Stimulated activated CD4-positive, alpha-beta T cell treated with anti-CD3 and anti-CD28 coated beads, Interleukin-4, amount 100 ng/mL, for 1 hour (primary cell): ENCODE results near the gene ZNF221.
"Not testable (repeated sequence)": the region's sequence is repeated elsewhere in the genome, so short reads cannot be mapped to it uniquely, and the experiment has no call there.

Experiments
- DNase-seq: peaks from one replicate; pipeline ENCODE4 v3.0.0-alpha.2; 2020

Gene ZNF221

DNA sequence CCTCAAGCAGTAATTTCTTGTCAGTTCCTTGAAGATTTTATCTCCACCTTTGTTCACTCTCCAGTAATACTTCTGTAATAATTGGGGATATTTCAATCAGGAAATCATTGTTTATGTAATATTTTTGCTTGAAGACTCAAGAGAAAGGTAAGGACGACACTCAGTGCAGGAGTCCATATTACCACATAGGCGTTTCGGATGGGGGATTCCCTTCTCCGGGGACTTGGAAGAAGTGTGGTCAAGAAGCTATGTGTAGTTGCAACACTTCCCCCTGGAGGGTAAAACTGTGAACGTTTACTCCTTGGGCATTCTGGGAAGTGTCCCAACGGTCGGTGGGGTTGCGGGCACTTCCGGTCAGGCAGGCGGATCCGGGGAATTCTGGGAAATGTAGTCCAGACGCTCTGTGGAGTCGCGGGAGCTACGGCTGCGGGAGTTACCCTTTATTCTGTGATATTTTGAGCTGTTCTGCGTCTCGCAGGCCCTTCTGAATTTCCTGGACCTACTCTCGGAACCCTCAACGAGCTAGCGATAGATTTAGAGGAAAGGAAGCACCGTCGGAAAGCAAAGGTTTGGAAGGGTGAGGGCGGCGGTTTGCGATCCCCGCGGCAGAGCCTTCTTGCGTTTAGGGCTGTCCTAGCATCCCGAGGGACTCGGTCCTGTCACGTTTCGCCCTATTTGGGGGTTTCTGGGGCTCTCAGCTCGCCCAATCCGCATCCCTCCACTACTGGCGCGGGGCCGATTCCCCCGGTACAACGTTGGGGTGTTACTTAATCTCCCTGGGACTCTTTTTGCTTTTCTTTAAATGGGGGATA lies at the start of gene ZNF221:
Gene ZNF221, plus strand, starts transcription at position 395 of the 812 bp plus-strand sequence. CDS start 11,499 bp downstream, outside the sequence.
- DNase-seq, result peak; percentile 51

DNA sequence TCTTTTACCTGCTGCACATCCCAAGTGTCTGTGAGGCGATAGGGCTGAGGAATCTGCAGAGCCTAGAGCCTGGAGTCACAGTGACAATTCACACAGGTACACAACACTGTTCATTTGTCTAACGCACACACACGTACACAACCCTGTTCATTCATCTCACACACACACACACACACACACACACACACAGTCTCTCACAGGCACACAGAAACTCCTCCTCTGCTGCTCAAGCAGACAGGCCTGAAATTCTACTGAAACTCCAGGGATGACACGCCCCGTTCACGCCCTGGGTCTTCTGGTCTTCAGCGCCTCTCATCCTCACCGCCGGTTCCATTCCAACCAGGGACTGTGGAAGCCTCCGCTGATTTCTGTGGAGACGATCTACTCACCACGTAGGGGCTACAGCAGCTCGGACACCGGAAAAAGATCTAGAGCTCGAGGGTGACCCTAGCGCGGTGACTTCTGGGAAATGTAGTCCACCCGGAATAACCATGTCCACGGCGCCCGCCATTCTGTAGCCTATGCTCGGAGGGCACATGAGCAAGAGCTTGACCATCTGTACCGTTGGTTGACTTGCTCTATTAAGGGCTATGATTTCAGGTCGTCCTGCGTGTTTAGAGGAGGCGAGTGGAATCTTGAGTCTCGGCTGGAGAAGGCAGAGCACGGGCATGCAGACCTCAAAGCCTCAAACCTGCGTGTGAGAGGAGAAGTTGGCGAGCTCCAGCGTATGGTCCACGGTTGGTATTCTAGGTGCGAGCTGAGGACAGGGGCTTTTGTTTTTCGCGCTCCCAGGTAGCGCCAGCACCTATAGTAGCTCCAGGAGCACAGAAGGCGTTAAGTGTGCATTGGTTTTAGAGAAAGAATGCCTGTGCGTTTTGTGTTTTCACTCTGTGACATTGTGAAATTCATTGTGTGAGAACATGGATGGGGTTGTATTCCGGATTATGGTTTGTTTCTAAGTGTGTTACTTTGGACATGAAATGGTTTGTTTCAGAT lies 49.3 kb upstream of the ZNF221 start:
- peak; percentile 71 for DNase-seq

DNA sequence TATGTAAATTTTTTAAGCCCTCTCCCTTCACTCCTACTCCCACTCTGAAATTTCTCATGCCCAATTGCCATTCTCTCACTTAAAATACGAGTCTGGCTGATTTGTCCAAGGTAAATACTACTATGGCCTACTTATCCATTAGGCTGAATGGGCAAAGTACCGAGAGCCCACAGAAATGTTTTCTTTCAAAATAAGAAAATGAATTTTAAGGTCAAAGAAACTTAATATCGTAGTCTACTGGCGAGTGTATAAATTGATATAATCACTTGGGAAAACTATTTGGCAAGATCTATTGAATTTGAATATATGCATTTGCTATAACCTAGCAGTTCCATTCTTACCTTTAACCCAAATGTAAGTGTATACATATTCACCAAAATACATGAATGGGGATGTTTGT lies 48.6 kb upstream of the ZNF221 start:
- no peak for DNase-seq

DNA sequence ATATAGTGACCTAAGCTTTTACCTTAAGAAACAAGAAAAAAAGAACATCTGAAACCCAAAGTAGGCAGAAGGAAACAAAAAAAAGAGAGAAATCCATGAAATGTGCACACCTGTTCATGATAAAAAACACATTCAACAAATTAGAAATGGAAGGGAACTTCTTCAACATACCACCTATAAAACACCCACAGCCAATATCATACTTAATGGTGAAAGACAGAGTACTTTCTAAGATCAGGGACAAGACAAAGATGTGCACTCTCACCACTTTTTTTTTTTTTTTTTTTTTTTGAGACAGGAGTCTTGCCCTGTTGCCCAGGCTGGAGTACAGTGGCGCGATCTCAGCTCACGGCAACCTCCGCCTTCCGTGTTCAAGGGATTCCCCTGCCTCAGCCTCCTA lies 45.1 kb upstream of the ZNF221 start:
- DNase-seq, result no peak

DNA sequence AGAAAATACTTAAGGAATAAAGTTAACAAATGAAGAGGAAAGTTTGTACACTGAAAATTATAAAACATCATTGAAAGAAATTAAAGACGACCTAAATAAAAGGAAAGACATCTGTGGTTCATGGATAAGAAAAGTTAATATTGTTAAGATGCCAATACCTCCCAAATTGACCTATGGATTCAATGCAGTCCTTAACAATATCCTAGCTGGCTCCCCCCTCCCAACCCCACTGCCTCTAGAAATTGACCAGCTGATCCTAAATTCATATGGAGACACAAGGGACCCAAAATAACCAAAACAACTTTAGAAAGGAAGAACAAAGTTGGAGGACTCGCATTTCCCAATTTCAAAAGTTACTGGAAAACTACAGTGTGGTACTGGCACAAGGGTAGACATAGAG lies 44.3 kb upstream of the ZNF221 start:
- DNase-seq, result no peak

DNA sequence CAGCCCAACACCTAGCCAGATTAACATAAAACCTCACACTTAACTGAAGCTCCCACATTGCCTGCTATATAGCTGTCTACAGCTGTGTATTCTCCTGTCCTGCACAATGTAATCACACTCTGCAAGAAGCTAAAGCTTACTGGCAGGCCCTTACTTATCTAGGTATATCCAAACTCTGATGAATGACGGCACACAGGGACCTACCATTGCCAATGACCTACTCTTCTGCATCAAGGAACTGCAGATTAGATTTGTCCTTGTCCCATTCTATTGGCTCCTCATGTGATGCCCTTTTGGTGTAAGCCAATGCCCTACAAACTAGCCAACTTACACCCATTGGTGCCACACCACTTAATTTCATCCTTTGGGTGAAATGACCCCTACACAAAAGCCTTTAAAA lies 42.4 kb upstream of the ZNF221 start:
- DNase-seq, result no peak

DNA sequence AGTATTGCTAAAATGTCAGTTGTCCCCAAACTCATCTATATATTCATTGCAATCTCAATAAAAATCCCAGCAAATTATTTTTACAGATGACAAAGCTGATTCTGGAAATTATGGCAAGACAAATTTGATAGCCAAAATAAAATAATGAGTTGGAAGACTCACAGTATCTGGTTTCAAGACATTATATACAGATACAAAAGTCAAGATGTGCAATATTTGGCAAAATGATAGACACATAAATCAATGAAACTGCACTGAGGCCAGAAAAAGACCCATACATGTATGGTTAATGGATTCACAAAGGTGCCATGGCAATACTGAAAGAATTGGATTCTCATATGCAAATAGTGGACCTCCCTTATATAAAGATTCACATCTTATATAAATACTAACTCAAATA lies 40.1 kb upstream of the ZNF221 start:
- DNase-seq, result no peak

DNA sequence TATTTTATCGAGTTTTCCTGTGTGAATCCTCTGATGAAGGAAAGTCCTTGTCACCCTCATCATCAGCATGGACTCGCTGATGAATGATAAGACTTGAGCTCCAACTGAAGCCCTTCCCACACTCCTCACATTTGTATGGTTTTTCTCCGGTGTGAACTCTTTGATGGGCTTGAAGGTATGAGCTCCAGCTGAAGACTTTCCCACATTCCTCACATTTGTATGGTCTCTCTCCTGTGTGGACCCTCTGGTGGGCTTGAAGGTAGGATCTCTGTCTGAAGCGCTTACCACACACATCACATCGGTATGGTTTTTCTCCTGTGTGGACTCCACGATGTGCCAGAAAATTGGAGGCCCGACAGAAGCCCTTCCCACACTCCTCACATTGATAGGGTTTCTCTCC lies 37.6 kb upstream of the ZNF221 start:
- DNase-seq, result no peak

DNA sequence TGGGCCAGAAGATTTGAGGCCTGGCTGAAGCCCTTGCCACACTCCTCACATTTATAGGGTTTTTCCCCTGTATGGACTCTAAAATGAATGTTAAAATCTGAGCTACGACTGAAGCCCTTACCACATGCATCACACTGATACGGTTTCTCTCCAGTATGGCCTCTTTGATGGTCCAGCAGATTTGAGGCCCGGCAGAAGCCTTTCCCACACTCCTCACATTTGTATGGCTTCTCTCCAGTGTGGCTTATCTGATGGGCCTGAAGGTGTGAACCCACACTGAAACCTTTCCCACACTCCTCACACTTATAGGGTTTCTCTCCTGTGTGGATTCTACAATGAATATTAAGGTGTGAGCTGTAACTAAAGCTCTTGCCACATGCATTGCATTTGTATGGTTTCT lies 37.0 kb upstream of the ZNF221 start:
- no peak for DNase-seq

DNA sequence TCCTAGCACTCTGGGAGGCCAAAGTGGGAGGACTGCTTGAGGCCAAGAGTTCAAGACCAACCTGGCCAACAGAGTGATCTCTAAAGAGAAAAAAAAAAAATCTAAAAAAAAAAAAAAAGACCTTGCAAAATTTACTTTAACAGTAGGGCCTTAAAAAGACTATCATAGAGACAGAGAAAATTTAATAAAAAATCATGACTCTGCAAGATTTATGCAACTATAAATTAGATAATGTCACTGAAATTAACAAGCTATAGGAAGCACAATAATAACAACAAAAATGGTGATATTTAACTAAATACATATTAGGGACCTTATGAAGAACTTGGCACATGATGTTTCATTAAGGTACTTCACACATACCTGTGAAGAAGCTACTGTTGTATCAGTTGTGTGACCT lies 27.2 kb upstream of the ZNF221 start:
- no peak for DNase-seq

DNA sequence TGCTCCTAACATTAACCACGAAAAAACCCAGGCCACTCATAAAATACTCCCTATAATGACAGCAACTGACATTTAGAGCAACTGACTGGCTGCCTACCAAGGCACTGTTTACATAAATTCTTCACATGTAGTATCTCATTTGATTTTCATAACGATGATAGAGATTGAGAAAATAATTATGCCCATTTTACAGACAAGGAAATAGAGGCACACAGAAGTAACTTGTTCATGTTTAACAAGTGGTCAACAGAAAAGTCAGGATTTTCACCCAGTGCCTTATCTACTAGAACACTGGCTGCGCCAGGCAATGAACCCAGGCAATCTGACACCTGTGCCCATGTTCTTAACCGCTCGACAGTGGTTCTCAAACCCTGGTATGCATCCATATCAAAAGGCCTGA lies 22.2 kb upstream of the ZNF221 start:
- DNase-seq, result no peak

DNA sequence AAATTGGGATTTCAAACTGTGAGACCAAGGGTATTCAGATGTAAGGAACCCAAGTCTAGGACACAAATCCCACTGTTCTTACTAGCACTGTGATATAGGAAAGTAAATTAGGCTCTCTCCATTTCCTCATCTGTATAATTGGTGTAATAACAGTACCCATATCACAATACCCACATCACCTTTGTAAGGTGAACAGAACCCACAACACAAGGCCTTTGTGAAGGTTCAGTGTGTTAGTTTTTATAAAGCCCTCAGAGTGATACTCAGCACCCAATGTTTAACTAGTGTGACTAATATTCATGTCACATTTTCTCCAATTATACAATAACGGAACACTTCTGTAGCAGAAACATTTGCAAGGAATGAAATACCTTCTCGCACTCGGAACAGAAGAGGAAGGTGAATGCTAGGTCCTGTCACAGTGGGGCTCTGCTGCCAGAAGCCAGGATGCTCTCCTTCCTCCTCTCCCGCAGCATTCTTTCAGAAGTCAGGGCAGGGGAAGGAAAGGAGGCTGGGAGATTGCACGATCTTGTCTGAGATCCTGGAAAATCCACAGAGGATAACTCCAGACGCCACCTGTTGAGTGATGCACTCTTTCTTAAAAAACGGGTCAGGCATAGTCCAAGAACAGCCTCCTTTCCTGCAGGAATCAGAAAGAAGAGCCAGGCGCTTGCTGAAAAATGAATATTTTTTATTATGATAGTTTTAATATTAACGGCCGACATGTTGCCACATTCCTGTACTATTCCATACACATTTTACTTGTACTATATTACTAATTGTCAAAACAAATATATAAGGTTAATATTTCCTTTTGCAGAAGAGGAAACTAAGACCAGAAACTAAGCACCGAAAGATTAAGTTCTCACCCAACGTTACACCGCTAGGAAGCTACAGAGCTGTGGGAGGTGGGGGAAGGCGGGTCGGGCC lies 16.7 kb upstream of the ZNF221 start:
- no peak for DNase-seq

DNA sequence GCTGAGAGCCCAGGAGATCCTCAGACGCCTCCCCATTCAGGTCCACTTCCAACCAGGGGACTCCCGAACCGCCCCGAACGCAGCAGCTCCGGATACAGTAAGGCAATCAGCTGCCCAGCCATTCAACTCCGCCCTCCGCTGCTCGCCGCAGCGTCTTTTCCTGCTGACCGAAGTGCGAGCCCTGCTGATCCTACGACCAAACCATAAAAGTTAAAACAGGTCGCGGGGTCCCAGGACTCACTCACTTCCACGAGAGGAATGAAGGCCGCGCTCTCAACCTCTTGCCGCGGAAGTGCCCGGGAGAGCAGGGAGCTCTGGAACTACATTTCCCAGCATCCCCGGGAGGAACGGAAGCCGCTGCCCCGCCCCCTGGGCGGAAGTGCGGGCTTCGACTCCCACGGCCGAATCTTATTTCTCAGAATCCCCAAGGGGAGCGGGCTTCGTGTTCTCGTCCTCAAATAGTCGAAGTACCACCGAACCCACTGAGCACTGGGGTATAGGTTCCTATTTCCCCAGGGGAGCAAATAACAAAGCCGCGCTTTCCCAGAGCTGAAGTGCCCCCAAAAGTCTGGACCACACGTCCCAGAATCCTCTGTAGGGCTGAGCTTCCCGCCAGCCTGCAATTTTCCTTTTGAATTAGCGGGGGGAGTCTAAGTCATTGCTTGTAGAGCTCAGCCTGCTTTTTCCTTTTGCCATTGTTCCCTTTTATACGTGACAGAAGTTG lies 15.9 kb upstream of the ZNF221 start, which contains the start of gene ZNF45:
Gene ZNF45, minus strand, starts transcription at position 298 of the 724 bp plus-strand sequence. CDS start 13,097 bp downstream, outside the sequence.
- DNase-seq, result peak; percentile 86

DNA sequence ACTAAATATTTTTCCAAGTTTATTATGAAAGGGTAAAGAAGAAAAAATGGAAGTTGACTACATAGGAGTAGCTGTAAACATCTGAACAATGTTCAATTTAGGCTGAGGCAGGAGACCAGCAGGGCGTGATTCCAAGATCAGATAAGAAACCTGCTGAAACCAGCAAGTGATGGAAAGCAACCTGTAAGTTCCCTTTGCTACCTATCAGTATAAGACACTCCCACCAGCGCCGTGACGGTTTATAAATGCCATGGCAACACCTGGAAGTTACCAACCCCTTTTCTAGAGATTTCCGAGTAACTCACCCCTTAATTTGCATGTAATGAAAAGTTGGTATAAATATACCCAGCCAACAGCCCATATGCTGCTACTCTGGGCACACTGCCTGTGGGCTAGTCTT lies 14.8 kb upstream of the ZNF221 start:
- DNase-seq, result no peak

DNA sequence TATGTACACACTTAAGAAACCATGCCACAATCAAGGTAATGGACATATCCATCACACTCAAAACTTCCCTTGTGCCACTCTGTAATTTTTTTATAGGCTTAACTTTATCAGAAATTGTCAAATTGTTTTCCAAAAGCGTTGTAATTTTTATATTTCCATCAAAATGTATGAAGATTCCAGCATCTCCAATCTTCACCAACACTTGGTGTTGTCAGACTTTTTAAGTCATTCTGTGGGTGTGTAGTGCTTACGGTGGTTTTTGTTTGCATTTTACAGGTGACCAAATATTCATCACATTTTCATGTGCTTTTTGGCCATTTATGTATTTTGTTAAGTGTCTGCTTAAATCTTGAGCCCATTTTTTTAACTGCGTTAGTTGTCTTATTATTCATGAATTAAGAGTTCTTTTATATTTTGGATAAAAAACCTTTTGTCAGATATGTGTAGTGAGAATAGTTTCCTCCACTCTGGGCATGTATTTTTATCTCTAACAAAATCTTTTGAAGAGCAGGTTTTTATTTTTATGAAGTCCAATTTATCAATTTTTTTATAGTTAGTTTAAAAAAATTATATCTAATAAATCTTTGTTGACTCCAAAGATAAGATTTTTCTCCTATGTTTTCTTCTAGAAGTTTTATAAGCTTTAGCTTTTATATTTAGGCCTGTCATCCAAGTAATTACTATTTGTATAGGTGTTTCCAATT lies 11.3 kb upstream of the ZNF221 start:
- no peak for DNase-seq

DNA sequence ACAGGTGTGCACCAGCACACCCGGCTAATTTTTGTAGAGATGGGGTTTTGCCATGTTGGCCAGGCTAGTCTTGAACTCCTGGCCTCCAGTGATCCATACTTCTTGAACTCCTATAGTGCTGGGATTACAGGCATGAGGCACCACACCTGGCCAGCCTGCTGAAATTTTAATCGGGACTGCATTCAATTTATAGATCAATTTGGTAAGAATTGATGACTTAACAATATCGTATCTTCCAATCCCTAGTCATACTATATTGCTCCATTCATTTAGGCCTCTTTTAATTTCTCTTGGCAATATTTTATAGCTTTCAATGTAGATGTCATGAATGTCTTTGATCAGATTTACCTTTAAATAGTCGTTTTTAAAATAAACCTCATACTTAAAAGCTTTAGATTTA lies 10.3 kb upstream of the ZNF221 start:
- DNase-seq, result no peak

DNA sequence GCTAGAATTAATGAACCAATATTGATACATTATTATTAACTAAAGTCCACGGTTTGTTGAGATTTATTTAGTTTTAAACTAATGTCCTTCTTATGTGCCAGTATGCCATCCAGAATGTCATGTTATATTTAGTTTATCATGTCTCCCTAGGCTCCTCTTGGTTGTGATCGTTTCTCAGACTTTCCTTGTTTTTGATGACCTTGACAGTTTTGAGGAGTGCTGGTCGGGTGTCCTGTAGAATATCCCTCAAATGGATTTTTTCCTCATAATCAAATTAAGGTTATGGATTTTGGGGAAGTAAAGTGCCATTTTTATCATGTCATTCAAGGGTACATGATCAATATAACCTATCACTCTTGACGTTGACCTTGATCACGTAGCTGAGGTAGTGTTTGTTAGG lies 9.8 kb upstream of the ZNF221 start:
- no peak for DNase-seq

DNA sequence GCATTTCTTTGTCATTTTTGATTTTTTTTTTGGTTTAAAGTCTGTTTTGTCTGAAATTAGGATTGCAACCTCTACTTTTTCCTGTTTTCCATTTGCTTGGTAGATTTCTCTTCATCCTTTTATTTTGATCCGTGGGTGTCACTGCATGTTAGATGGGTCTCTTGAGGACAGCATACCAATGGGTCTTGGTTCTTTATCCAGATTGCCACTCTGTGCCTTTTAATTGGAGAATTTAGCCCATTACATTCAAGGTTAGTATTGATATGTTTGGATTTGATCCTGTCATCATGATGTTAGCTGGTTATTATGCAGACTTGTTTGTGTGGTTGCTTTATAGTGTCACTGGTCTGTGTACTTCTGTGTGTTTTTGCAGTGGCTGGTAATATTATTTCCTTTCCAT lies 3.6 kb upstream of the ZNF221 start:
- DNase-seq, result not testable (repeated sequence)

DNA sequence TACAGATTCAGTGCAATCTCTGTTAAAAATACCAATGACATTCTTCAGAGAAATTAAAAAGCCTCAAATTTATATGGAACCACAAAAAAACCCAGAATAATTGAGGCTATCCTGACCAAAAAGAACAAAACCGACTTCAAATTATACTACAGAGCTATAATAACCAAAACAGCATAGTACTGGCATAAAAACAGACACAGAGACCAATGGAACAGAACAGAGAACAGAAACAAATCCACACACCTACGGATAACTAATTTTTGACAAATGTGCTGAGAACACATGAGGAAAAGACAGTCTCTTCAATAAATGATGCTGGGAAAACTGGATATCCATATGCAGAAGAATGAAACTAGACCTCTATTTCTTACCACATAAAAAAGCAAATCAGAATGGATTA lies 1.2 kb upstream of the ZNF221 start:
- not testable (repeated sequence) for DNase-seq

DNA sequence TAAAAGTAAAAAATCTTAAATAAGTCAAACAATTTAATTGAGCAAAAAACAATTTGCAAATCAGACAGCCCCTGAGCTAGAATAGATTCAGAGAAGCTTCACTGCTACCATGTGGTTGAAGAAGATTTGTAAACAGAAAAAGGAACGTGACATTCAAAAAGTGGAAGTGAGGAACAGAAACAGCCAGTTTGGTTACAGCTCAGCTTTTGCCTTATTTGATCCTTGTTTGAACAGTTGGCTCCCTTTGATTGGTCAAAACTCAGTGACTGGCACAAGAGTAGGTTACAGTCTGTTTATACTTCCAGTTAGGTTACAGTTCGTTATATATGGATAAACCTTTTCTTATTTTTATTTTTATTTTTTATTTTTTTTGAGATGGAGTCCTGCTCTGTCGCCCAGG lies 5.8 kb downstream of the ZNF221 start:
- no peak for DNase-seq

DNA sequence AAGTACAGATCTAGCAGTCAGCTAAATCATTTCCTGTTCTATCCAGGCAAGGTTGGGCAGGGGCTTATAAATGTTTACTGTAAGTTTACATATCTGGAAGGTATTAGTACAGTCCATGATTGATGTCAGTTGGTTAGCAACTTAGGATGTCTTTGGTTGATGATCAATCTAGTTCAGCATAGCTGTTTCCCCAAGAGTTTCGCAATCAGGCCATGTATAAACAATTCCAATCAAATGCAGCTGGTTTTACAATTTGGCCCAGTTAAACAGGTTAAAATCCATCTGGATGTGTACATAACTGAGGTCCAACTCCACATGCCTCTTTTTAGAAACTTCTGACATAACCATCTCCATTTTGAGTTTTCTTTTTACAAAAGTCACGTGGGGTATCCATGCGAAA lies 6.9 kb downstream of the ZNF221 start:
- no peak for DNase-seq
